NCI-H1092 (cell line): ENCODE results near the gene CAPN12.

Experiments
- DNase-seq: peaks from one replicate; lab custom pipeline; 2025; lab: John Stamatoyannopoulos, UW

CAPN12 gene

DNA sequence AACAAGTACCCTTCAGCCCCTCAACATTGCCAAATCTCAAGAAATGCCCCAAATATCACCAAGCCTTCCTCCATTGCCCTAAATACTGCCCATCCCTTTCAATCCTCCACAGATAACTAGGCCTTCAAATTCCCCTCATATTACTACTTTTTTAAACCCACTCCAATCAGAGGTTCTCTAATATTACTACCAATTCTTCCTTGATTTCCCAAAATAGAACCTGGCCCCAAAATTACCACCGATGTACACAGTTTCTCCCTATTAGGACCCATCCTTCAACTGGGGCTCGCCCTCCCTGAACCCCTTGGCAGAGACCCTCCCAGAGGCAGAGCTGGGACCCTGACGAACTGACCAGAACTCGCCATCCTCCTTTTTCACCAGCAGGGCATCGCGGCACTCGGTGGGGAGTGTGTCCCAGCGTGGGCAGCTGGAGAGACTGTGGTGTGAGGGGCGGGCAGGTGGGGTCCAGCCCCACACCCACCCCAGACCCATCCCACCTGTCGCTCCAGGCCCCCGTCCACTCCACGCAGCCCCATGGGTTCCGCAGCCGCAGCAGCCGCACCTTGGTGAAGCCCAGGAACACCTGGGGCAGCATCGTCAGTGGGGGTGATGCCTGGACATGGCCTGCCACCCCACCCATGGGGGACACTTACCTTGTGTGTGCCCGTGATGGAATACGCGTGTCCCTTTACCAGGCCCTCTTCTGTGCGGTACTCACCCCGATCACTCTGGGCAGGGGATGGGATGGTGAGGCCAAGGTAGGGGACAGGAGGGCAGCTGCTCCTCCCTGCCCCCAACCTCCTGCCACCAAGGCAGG is 6.1 kb downstream of the CAPN12 start:
- DNase-seq, result no peak

DNA sequence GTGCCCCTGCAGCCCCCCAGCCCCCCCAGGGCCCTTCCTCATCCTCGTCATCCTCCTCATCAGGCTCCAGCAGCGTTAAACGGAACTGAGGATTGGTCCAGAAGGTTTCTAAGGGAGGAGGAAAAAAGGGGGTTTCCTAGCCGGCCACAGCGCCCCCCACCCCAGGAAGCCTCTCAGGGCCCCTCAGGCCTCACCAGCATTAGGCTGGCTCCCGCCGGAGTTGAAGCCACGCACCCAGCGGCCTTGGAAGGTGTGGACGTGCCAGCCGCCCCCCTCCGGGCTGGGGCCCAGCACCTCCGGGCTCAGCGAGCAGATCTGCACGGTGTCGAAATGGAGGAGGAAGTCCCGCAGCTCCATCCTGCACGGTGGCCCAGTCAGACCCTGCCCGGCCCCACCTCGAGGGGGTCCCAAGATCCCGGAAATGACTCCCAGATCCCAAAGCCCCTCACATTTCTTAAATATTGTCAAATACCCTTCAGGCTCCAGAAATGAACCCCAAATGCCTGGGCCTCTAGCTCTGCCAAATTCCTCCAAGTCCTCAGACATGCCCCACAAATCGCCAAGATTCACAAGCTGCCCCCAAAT is 6.9 kb downstream of the CAPN12 start:
- DNase-seq, result no peak

DNA sequence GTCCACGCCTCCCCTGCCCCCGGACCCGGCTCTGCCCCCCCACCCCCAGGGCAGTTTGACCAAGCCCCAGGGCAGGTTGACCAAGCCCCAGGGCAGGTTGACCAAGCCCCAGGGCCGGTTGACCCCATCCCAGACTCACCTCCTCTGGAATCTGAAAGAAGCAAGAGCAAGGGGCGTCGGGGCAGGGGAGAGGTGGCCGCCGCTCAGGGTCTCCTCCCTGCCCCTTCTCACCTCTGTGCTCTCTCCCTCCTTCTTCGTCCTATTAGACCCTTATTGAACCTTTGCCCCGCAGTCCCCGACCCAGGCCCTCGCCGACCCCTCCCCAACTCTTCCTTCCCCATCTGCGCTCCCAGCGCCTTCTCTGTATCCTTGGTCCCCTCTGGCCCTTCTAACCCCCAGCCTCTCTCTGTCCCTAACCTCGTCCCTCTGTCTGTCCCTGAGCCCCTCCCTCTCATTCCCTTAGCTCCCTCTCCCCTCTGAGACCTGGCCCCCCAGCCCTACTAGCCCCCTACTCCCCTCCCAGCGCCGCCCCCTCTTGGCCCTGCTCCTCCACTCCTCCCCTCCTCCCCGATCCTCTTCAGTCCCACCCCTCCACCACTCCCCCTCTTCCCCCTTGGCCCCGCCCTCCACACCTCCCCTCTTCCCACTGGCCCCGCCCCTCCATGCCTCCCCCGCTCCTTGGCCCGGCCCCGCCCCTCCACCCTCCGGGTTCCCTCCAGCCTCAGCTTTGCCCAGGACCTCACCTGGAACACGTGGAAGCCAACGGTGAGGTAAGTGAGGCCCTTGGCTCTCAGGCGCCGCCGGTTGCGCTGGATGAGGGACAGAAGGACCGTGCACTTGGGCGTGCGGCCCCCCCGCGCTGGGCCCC is 7.6 kb downstream of the CAPN12 start:
- no peak for DNase-seq

DNA sequence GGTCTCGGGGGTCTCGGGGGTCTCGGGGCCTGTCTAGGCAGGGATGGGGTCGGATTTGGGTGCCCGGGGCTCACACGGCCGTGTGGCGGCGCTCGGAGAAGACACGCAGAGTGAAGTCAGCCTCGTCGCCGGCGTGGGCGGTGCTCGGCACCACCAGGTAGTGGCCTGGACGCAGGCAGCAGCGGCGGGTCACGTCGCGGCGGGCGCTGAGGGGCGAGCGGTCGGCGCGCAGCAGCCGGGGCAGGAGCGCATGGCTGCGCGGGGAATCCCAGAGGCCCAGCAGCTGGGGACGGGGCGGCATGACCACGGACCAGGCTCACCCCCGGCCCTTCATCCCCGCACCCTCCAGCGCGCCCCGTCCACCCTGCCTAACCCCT is 8.2 kb downstream of the CAPN12 start:
- no peak for DNase-seq

DNA sequence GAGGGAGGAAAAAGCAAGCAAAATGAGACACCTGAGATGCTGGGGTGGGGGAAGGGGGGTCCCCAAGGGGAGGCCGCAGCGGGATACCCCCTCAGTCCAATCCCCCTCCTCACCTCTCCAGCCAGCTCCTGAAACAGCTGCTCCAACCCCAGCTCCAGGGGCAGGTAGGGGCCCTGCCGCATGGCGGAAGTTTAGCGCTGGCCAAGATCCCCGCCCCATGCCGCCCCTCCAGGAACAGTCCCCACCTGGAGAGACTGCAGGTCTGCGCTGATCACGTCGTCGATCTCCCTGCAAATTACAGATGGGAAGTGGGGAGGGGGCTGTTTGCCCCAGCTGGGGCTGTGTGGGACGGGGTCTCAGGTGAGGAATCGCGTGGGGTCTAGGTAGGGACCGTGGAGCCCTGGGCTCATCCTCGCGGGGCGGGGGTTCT is 9.0 kb downstream of the CAPN12 start:
- no peak for DNase-seq

DNA sequence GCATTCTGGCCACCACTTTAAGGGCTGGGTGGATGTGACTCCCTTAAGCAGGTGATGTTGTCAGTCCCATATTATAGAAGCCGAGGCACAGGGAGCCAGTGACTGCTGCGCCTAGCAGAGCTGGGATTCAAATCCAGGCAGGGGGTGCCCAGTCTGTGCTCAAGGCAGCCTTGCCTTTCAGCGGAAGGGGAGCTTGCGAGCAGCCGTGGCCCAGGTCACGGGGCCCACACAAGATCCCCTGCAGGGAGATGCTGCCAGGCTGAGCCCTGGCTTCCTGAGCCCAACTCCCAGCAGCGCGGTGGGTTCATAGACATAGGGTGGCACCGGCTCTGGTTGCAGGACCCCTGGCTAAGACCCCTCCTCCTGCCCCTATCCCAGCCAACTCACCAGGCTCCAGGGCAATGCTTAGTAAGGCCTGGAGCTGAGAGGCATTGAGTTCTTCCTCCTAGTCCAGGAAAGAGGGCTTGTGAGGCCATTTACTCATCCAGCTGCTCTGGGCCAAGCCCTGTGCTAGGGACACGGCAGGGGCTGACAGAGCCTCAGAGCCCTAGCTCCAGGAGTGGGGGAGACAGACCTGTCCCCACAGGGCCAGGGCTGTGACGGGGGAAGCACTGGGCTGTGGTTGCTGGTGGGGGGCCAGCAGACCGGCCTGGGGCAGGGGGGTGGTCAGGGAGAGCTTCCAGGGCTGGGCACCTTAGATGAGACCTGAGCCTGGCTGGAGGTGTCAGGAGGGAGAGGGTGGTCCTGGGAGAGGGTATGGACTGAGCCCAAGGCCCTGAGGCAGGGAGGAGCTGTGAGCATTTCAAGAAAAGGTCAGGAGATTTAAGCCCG is 9.6 kb downstream of the CAPN12 start:
- no peak for DNase-seq

DNA sequence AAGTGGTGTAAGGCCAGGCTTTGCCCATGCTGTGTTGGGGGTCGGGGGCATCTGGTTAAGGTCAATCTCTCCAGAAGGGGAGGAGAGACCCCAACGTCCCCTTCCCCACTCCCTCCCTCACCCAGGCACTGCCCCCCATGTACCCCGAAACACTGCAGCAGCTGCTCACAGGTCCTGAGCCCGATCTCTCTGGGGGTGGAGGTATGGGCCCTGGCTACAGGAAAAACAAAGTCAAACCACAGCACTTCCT is 10.2 kb downstream of the CAPN12 start:
- DNase-seq, result no peak

DNA sequence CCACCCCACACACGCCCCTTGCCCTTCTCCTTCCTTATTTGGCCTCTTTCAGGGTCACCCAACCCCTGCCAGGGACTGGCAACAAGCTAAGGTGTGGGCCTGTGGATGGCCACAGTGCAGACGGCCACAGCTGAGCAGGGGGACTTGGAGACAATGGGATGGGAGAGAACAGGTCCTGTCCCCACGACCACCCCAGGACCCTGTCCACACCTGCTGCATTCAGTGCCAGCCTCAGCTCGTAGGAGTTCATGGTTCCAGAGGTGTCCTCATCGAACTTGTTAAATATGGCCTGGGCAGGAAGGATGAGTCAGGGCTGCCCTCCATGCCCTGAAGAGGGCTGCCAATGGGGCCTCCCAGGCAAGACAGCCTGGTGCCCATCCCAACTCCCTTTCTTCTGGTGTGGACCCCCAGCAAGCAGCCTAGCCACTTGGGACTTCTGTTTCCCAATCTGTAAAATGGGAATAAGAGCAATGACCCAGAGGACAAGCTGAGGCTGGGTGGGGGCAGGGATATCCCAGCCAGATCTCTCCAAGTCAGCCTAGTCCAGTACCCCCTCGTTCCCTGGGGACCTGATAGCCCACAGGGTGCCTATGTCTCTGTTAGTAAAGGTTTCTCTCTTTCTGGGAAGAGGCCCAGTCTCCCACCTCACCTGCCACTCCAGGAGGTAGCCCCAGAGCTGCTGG is 10.6 kb downstream of the CAPN12 start:
- DNase-seq, result no peak

DNA sequence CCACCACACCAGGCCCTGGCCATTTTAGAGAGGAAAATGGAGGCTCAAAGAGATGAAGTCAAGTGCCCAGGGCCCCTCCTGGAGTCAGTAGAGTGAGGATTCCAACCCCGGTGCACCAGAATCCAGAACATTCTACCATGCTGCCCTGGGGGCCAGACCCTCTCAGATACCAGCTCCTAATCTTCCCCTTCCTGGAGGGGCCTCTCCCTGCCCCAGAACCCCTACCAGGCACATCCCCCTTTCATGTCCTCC is 11.1 kb downstream of the CAPN12 start:
- no peak for DNase-seq

DNA sequence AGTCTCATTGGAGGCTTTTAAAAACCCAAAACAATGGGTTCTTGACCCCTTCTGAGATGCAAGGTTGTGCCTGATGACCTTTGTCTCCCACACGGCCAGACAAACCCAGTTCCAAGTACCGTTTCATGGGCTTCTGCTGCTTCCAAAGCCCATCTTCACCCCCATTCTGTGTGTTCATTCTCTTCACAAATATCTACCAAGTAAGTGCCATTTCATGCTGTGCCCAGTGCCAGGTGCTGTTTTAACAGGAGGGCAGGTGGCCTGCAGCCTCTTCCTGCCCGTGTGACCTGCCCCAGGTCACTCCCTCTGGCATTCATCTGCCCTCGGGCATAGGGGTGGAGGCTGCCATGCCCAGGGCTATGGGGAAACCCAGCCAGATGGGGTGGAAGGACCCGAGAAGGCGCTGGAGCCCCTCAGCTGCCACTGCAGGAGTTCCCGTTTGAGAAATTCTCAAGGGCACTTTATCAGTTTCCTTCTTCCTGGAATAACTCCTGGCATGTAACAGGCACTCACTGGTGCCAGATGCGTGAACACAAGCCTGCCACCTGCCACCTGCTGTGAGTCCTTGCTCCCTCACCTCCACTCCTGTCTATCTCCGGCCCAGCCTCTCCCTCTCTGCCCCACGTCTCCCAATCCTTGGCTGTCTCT is 12.5 kb downstream of the CAPN12 start:
- DNase-seq, result no peak

DNA sequence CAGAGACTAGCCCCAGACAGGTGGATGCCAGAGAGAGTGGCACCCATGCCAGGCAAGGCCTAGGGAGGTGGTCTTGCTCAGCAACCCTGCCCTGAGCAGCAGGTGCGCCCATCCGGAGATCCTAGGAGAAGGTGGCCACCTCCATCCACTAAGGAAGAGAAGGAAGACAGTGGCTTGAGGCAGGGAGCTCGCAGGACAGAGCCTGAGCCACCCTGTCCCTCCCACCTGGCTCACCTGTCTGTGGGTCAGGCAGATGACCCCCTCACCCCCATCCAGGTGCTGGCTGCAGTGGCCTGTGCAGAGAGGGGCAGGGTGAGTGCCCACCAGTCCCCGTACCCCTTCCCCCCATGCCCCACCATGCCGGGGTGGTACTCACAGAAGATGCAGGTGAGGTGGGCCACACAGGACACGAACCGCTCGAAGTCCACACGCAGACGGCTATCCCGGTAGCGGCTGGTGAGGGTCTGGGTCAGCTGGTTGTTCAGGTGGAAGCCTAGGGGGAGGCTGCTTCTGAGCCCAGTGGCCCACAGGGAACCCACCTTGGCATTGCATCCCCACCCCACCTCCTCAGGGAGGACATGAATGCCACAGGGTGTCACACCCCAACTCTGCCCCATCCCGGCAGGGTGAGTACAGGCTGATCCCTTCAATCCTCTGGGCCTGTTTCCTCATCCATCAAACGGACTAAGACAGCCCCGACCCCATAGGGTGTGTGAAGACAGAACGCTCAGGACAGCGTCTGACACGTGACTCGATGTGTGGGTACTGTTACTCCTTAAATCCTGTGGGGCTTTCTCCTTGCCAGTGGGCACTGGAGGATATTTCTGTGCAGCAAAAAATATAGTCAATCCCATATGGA is 13.3 kb downstream of the CAPN12 start:
- DNase-seq, result no peak

DNA sequence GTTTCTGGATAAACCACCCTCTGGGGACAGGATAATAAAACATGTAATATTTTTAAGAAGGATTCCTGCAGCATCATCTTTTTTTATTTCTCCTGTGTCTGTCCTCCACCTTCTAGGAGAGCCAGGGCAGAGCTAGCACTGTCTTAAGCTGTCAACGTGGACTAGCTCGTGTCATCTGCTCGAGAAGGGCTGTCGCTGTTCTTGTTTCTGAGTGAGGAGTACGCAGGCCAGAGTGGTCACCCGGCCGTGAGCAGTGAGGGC is 13.9 kb downstream of the CAPN12 start:
- DNase-seq, result no peak

DNA sequence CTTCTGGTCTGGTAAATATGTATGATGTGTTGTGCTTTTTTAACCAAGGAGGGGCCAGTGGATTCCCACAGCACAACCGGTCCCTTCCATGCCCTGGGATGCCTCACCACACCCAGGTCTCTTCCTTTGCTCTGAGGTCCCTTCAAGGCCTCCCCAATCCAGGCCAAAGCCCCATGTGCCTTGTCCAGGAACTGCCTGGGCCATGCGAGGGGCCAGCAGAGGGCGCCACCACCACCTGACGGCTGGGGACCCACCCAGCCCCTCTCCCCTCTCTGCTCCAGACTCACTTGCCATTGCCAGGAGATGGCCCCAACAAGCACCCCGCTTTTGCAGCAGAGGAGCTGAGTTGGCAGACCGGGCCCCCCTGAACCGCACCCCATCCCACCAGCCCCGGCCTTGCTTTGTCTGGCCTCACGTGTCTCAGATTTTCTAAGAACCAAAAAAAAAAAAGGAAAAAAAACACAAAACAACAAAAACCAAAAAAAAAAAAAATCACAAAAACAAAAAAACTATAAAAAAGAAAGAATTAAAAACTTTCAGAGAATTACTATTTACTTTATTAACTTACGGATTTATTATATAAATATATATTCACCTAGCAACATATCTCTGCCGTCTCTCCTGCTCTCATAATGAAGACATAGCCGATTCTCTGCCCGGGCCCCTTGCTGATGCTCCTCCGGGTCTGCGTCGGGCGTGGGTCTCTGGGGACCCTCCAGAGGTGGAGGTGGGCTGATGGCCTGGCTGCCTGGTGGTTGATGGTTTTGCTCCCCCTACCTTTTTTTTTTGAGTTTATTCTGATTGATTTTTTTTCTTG is 14.4 kb downstream of the CAPN12 start:
- DNase-seq, result no peak

DNA sequence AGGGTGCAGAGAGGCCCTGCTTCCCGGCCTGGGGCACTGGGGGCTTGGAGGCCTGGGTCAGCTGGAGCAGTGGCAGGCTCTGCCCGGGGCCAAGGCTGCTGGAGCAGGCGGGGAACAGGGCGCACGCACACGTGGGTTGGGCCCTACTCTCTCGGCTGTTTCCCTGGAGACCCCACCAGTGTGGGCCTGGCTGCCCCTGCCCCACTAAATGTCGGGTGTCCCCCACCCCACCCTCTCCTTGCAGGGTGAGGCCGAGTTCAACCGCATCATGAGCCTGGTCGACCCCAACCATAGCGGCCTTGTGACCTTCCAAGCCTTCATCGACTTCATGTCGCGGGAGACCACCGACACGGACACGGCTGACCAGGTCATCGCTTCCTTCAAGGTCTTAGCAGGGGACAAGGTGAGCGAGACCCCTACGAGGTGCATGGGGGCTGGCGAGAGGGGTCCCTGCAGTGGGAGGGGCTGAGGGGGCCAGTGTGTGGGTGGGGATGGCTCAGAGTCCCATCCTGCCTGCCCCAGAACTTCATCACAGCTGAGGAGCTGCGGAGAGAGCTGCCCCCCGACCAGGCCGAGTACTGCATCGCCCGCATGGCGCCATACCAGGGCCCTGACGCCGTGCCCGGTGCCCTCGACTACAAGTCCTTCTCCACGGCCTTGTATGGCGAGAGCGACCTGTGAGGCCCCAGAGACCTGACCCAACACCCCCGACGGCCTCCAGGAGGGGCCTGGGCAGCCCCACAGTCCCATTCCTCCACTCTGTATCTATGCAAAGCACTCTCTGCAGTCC is 15.3 kb downstream of the CAPN12 start:
- no peak for DNase-seq

DNA sequence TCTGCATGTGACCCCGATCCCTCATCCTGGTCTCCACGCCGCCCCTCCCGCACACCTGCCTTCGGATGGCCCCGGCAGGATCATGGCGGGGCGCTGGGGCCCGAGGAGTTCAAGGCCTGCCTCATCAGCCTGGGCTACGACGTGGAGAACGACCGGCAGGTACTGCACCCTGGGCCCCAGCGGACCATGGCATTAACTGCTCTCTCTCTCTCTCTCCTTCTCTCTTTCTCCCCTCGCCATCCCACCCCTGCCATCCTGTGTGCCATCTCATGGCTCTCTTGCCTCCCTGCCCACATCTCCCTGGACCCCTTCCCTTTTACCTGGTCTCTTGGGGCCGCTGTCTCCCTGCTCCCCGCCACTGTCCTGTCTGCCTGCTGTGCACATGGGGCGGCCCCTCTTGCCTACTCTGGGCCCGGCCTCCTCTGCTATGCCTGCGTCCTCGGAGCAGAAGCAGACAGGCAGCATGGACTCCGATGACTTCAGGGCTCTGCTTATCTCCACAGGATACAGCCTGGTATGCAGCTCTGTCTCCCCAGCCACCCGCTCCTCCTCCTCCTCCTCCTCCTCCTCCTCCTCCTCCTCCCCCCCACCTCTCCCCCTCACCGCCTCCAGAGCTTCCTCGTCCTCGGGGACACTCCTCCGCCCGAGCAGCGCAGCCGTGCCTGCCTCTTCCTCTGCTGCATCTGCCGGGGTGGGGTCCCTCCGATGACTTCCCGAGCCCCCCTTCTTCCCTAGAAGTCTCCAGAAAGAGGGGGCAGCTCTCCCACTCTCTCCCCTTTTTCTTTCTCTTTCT is 16.2 kb downstream of the CAPN12 start:
- DNase-seq, result no peak

DNA sequence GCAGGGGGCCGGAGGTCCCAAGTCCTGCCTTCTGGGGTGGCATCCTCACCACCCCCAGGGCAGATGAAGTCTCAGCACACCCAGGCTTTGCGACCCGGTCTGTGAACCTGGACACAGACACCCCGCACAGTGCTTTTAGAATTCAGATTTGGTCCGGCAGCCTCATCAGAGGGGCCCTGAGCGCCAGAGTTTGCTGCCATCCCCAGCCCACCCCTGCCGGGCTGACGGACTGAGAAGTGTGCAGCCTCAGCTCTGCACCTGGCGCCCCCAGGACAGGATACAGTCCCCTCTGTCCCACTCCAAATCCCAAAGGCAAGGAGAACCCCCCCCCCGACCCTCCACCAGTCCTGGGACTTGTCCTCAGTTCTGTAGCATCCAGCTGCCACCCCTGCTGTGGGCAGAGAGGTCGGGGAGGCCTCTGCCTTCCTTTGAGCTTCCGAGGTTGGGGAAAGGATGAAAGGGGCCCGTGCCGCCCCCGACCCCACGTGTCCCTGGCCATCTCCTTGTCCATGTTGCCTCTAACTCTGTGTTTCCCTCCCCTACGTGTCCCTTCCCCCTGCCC is 16.9 kb downstream of the CAPN12 start:
- no peak for DNase-seq

DNA sequence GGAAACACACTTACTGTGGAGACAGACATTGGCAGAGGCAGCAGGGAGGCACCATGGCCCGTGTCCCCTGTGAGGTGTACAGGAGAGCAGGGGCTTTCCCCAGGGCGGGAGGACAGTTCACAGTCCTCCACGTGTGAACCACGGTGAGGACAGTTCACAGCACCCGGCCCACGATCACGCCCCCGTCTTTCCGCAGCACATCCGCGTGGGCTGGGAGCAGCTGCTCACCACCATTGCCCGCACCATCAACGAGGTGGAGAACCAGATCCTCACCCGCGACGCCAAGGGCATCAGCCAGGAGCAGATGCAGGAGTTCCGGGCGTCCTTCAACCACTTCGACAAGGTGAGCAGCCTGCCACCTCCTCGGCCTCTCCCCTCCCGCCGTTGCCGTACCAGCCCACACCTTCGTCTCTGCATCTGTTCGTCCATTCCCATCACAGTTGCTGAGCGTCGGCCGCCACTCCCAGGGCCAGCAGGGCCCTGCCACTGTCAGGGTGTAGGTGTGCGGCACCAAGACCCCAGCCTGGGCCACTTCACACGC is 17.4 kb downstream of the CAPN12 start:
- DNase-seq, result no peak

DNA sequence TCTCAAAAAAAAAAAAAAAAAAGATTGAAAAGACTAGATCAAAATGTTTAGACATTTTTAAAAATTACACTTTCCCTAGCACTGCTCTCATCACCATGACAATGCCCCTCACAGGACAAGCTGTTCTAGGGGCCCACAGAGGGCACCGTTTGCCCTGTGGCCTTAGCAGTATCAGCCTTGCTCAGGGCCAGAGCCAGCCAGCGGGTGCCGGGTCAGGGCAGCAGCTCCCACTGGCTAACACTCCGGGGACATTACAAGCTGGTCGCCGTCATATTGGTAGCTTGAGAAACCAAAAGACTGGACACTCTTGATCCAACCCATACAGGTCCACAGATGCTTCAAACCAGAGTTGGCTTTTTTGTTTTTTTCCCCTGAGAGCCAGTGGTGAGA is 18.0 kb downstream of the CAPN12 start:
- no peak for DNase-seq
